Measurements from ENCODE around the gene STK24.

DNA sequence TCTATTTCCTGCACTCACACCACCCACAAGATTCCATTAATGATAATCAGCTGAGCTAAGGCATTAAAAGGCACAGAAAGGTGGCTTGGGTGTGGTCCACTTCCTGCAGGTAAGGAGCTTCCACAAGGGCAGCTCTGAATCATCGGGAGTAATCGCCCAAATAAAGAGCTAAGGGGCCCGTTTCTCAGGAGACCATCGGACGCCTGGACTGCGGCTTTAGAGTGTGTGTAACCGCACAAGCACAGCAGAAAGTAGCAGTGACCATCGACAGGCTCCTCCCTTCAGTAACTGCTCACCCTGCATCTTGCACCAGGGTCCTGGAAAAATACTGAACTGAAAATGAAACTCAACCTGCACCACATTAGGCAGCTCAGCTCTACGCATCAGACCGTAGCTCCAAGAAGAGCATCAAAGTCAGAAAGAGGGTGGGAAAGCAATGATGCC, 6.0 kb downstream of the STK24 start:
- TF ChIP-seq, protein P1, sequence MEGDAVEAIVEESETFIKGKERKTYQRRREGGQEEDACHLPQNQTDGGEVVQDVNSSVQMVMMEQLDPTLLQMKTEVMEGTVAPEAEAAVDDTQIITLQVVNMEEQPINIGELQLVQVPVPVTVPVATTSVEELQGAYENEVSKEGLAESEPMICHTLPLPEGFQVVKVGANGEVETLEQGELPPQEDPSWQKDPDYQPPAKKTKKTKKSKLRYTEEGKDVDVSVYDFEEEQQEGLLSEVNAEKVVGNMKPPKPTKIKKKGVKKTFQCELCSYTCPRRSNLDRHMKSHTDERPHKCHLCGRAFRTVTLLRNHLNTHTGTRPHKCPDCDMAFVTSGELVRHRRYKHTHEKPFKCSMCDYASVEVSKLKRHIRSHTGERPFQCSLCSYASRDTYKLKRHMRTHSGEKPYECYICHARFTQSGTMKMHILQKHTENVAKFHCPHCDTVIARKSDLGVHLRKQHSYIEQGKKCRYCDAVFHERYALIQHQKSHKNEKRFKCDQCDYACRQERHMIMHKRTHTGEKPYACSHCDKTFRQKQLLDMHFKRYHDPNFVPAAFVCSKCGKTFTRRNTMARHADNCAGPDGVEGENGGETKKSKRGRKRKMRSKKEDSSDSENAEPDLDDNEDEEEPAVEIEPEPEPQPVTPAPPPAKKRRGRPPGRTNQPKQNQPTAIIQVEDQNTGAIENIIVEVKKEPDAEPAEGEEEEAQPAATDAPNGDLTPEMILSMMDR (IDR thresholded peaks at IDR 0.05; ENCODE audit: insufficient read depth, low read length, poor library complexity, severe bottlenecking): no peak
- no peak for TF ChIP-seq EZH2phosphoT487 (conservative IDR thresholded peaks at IDR 0.05; ENCODE audit: low read length)

Measured in SU-DHL-6 (cell line).